ENCODE measurements around the gene SYNC. TPM values are rescaled to one million over a fixed set of nuclear protein-coding genes. Genes with fewer than 3 reads are reported as not detected.

SYNC gene
- total and polyA plus RNA-seq, 2 of the 8 experiments (the other 6 are each of a cell fraction or from before 2014, with no cell fraction given), result 0.06 to 0.17 TPM

DNA sequence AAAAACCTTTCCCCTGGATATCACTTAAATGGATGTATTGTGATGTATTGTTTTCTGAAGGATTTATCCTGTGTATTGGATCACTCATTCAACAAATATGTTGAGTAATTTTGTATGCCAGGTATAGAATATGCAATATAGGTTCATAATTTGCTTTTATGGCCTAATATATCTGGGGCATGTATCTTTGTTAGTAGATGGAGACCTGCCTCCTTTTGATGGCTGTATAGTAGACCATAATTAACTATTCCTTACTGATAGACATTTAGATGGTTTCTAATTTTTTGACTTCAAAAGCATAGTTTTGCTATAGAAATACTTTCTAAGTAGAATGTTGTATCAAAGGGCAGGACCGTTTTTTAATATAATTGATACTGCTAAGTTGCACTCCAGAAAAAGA, 43.0 kb downstream of the SYNC start:
- H3K36me3 ChIP-seq (ENCODE audit: control insufficient read depth in 2 of 4, insufficient read depth in 4 of 4, low read length in 3 of 4), result peaks cover 15 to 94% (median 66%) of the 10 kb centered on the region in 4 experiments
- no peak overlapping the region for H2BK5ac ChIP-seq (ENCODE audit: low read depth, low read length)
- peaks cover 7 to 11% of the 10 kb centered on the region in 2 experiments for H4K20me1 ChIP-seq (replicated peaks in 1 of 2; ENCODE audit: control insufficient read depth in 1 of 2, insufficient read depth in 2 of 2, low read length in 2 of 2)
- DNase-seq (ENCODE audit: low read depth in 1 of 2, low spot score in 2 of 2), result no peak
- H3K79me2 ChIP-seq (ENCODE audit: control insufficient read depth in 1 of 2, insufficient read depth in 2 of 2, low read length in 2 of 2), result peaks cover 0 to 68% of the 10 kb centered on the region in 2 experiments; a peak in 3 of 4 replicates
- H3K23me2 ChIP-seq (ENCODE audit: low read depth, low read length), result no peaks in the 10 kb centered on the region
- H3K18ac ChIP-seq (ENCODE audit: extremely low read depth, low read length), result no peak overlapping the region
- H3K27me3 ChIP-seq (replicated peaks in 1 of 4; ENCODE audit: control insufficient read depth in 3 of 4, extremely low read depth in 1 of 4, insufficient read depth in 3 of 4, low read length in 3 of 4), result no peaks in the 10 kb centered on the region
- no peak overlapping the region for H3K4ac ChIP-seq (replicated peaks; ENCODE audit: insufficient read length, low read depth, low read length)
- H2BK12ac ChIP-seq (ENCODE audit: low read depth, low read length), result no peak overlapping the region
- H2AFZ ChIP-seq (ENCODE audit: low read length), result no peak overlapping the region
- no peak overlapping the region for H3K23ac ChIP-seq (ENCODE audit: insufficient read length)
- no peak overlapping the region for H2BK15ac ChIP-seq (ENCODE audit: low read length)
- no peak overlapping the region for H2BK20ac ChIP-seq (ENCODE audit: low read length)
- FAIRE-seq, result no peak
- no peak overlapping the region for H3K56ac ChIP-seq (replicated peaks; ENCODE audit: insufficient read length, low read depth, low read length)
- no peaks in the 10 kb centered on the region for H3K9me3 ChIP-seq (ENCODE audit: insufficient read depth in 2 of 2, low read depth in 1 of 2, low read length in 1 of 2)
- no peak overlapping the region for H2BK120ac ChIP-seq (replicated peaks; ENCODE audit: low read depth, low read length)
- no peak overlapping the region for H3K14ac ChIP-seq (ENCODE audit: insufficient read length)
- H3K4me1 ChIP-seq (replicated peaks in 1 of 4; ENCODE audit: control insufficient read depth in 3 of 4, insufficient read depth in 4 of 4, low read length in 3 of 4), result no peaks in the 10 kb centered on the region
- POLR2A ChIA-PET (ENCODE audit: partially characterized antibody), result interaction anchor here (1.0 to 9.7 kb wide), 7 partner anchors 6 to 107 kb away, joined by 3 to 118 read pairs (median 4); partner anchors contain the start of genes RBBP4 and ZBTB8OS
- TF ChIP-seq CTBP2 (IDR thresholded peaks at IDR 0.05; ENCODE audit: borderline replicate concordance, insufficient read depth, insufficient read length, low read length) (no peak), CEBPB (IDR thresholded peaks at IDR 0.05; ENCODE audit: low read depth, low read length) (no peak), CREB1 (IDR thresholded peaks at IDR 0.05) (no peak)
- H3K27ac ChIP-seq (ENCODE audit: low read depth, low read length), result no peak overlapping the region
- H3K4me2 ChIP-seq (ENCODE audit: insufficient read depth in 1 of 2, low read depth in 2 of 2, low read length in 2 of 2), result no peak overlapping the region
- H2AK5ac ChIP-seq (ENCODE audit: low read depth, low read length), result no peak overlapping the region
- no peak overlapping the region for H4K8ac ChIP-seq (ENCODE audit: extremely low read depth, insufficient read depth, low read length)
- WGBS, 2 experiments (ENCODE audit: extremely low coverage in 1 of 2, insufficient coverage in 1 of 2, insufficient read length in 1 of 2, insufficient replicate concordance in 2 of 2, low coverage in 1 of 2, low lambda C conversion rate in 2 of 2, missing lambda C conversion rate in 1 of 2), result 86% methylated on average over 1 of the region's 1 CpG; no CpG with 5 or more reads in 1 of the 2 experiments
- CTCF ChIA-PET (ENCODE audit: partially characterized antibody), result interaction anchor here (1.1 kb wide), 1 partner anchor 259 kb away, joined by 3 read pairs; no protein-coding TSS in a partner anchor
- H3K4me3 ChIP-seq (ENCODE audit: extremely low read depth in 1 of 4, insufficient read depth in 2 of 4, low read depth in 3 of 4, low read length in 4 of 4), result no peak overlapping the region
- no peak overlapping the region for H4K5ac ChIP-seq (ENCODE audit: insufficient read length, low read depth, low read length)
- no peak overlapping the region for H4K91ac ChIP-seq (replicated peaks; ENCODE audit: insufficient read length, low read length)
- no peak overlapping the region for H3K9ac ChIP-seq (replicated peaks in 1 of 4; ENCODE audit: extremely low read depth in 1 of 4, low read depth in 3 of 4, low read length in 3 of 4)
- H3K79me1 ChIP-seq (ENCODE audit: low read depth, low read length), result peaks cover 2% of the 10 kb centered on the region; the same call in 1 of the 2 replicates
